AG20443 (cell line): ENCODE results near the gene KCNK2.

Experiments
- DNase-seq: peaks from one replicate; pipeline ENCODE4 v3.0.0; 2012; ENCODE audit warnings: low spot score, mixed read lengths

The KCNK2 gene

DNA sequence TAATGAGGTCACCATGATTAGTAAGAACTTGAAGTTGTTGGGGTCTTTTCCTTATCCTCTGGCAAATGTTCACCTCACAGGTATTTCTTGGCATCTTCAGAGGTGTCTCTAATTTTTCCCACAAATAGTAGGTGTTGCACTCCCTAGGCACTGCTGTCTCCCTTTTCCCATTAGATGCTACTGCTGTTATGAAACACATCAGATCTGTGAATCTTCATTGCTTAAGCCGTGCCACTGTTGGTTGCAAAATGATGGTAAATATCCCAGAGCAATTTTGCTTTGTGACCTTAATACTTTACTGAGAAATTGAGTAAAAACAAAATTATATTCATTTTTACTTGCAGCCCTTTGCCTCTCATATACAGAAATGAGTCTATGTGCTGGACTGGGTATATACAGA lies 169.6 kb downstream of the KCNK2 start:
- DNase-seq, result no peak

DNA sequence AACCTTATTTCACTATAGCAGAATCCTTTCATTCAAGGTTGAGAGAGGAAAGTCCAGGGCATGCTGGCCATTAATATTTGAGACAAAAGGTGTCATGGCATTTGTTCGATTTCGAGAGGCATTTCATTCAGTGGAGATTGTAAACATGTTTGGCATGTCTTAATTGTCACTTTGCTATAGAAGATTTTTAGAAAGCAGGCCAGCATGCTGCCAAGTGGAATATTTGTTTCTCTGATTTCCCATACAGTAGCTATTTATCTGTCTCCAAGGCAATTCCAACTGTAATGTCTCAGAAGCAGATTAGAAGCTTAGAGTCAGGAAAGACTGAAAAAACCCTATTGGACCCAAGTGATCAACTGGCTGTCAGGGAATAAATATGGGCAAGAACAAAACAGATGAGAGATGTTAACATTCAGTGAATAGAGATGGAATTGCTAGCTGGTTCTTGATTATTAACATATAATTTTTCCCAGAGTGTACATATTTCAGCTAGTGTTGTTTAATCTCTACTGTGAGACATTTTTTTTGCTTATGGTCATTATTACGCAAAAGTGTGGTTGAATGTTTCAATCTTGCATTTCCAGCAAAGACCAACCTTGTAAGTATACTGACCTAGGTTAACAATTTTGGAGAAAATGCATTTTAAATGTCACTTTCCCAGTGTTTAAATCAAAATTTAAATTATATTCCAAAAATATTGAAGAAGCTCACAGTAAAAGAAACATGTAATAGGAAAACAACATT lies 174.6 kb downstream of the KCNK2 start:
- DNase-seq, result no peak

DNA sequence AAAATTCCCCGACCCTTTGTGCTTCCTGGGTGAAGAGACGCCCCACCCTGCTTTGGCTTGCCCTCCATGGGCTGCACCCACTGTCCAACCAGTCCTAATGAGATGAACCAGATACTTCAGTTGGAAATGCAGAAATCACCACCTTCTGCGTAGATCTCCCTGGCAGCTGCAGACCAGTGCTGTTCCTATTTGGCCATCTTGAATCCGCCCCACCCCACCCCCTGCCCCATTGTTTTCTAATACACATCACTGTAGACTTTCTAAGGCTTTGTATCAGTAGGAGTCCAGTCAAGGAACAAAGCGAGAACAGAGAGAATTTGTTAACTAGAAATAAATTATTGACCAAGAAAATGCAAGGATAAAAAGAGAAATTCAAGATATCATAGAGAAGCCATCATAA lies 178.2 kb downstream of the KCNK2 start:
- no peak for DNase-seq

- DNase-seq, result no peak
These were observed 179.6 kb downstream of the KCNK2 start for GRCh38 chr1:215262106-215262505.

GRCh38 chr1:215263636-215264035 lies 181.1 kb downstream of the KCNK2 start:
- no peak for DNase-seq

DNA sequence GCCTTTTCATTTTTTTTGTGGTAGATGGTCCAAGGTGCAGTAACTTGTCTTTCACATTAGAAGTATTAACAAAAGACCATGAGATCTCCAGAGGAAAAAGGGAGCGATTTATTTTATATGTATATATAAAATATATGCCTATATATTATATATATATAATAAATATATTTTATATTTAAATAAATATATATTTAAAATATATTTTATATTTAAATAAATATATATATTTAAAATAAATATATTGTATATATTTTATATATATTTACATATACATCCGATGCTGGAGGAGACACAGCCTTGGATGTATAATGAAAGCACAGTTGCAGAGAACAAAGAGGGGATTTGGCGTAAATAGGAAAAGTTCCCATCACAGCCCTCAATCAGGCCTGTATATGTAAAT lies 182.1 kb downstream of the KCNK2 start:
- no peak for DNase-seq

DNA sequence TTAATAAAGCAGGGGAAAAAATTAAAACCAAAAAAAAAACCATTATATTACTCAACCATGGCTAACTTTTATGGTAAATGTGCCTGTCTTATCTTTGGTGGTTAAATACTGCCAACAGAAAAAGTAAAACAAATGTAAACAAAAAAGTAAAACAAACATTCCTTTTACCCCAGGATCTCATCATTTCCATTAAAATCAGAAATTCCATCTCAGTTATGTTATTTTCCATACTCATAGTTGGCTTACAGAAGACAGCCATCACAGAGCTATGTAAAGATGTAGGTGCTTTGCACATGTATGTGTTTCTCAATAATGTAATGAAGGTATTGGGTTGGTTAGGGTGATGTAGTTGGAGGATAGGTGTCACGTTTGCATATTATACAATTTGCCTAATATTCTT lies 185.0 kb downstream of the KCNK2 start:
- no peak for DNase-seq

- DNase-seq, result no peak
These were observed 187.4 kb downstream of the KCNK2 start for GRCh38 chr1:215269955-215270354.

GRCh38 chr1:215273838-215274516 lies 191.4 kb downstream of the KCNK2 start:
- DNase-seq, result peak; percentile 55

GRCh38 chr1:215276582-215276981 lies 194.0 kb downstream of the KCNK2 start:
- DNase-seq, result no peak

DNA sequence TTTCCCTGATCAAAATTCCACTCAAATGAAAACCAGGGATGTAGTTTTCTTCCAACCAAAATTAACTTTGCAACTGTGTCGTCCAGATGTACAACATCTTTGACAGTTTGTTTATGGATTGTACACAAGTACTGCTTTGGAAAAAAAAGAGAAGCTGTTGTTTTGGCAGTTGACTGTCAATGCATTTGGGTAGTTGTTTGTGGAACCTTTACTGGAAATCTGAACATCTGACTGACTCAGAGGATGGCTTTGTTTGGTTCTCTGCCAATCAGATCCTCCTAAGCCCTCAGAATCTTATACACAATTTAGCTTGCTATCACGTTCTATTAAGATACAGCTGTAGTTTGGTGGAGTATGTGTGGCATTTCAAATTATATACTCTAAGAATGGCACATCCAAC lies 195.0 kb downstream of the KCNK2 start:
- DNase-seq, result peak; percentile 13

GRCh38 chr1:215279682-215280081 lies 197.1 kb downstream of the KCNK2 start:
- DNase-seq, result no peak

- no peak for DNase-seq
These were observed 200.0 kb downstream of the KCNK2 start for GRCh38 chr1:215282557-215282956.

DNA sequence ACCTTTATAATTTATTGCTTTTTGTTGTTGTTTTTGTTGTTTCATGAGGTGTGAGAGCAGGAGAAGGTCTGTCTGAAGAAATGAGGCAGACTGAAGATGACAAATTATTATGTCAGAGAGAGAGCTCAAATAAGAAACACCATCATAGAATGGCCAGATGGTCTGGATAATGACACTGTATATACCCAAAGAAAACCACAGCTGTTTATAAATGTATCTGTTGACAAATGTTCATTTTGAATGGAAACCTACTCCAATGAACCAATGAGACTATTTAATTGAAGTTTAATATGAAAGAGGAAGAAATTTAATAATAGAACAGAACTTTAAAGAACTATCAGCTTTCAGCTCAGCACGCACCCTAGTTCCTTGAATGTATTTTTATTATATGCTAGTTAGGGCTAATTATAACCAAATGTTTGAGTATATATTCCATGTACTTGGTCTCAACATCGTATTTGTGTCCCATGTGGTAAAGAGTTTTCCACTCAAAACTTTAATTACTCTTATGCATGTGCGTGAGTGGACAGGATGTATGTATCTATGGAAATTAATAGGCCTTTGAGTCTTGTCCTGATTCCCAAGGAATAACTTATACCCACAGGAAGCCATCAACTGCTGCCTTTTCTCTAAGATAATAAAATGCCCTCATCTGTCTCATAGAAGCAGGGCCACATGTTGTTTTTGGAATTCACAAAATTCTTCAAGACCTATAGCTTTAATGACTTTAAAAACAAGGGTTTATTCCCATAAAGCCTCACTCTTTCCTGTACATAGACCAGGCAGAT lies 202.7 kb downstream of the KCNK2 start:
- no peak for DNase-seq
